Transverse colon (tissue), 4 donors: ENCODE data around the gene BRMS1. TPM values are rescaled to one million over a fixed set of nuclear protein-coding genes. Genes with fewer than 3 reads are reported as not detected.

Source experiments
- DNase-seq: peaks from one replicate; pipeline ENCODE4 v3.0.0-alpha.2; 2019
- H3K27ac ChIP-seq, 4 donors: fragments of 200-600 bp; sonication (generic); 2 replicates each; pipeline ENCODE4 v1.5.1; 2016 to 2018; ENCODE audit warnings: inconsistent platforms in 4 of 4
- H3K27me3 ChIP-seq: fragments of 200-600 bp; sonication (generic); 2 replicates; pipeline ENCODE4 v1.5.1; 2017; ENCODE audit warnings: inconsistent platforms
- H3K36me3 ChIP-seq, 4 donors: fragments of 200-600 bp; sonication (generic); 2 replicates each; pipeline ENCODE4 v1.5.1; 2017 to 2019; ENCODE audit warnings: inconsistent platforms in 4 of 4
- H3K4me1 ChIP-seq, 4 donors: fragments of 200-600 bp; sonication (generic); 2 replicates each; pipeline ENCODE4 v1.5.1; 2017 to 2020; ENCODE audit warnings: inconsistent platforms in 4 of 4
- H3K4me3 ChIP-seq, 4 donors: fragments of 200-600 bp; sonication (generic); 1 replicate in 1 of 4; 2 replicates in 3 of 4; pipeline versions ENCODE4 v1.5.1 to v1.6.1; 2017 to 2019; ENCODE audit warnings: inconsistent platforms in 4 of 4
- H3K9me3 ChIP-seq, 2 donors: fragments of 200-600 bp; sonication (generic); 2 replicates each; pipeline ENCODE4 v1.5.1; 2017 to 2019; ENCODE audit warnings: inconsistent platforms in 2 of 2
- CTCF ChIP-seq, 5 experiments: fragments of 200-600 bp in 3 of 5; fragments of 450-650 bp in 2 of 5; sonication (generic) in 3 of 5; IDR thresholded peaks; 1 replicate in 2 of 5; 2 replicates in 3 of 5; pipeline ENCODE4 v1.5.1; 2016 to 2017; ENCODE audit warnings: antibody characterized with exemption in 5 of 5, inconsistent platforms in 3 of 5, mild to moderate bottlenecking in 2 of 5, moderate library complexity in 1 of 5
- EP300 ChIP-seq: sonication (generic); formaldehyde crosslinking; IDR thresholded peaks from one replicate; pipeline ENCODE4 v1.6.1; 2017; ENCODE audit warnings: antibody characterized with exemption, low read depth
- POLR2A ChIP-seq: fragments of 450-650 bp; IDR thresholded peaks from one replicate; pipeline ENCODE4 v1.6.1; 2016; ENCODE audit warnings: antibody characterized with exemption, mild to moderate bottlenecking, moderate library complexity
- POLR2AphosphoS5 ChIP-seq, 3 donors: sonication (generic); formaldehyde crosslinking; IDR thresholded peaks; one replicate each; pipeline ENCODE4 v1.6.1; 2016; ENCODE audit warnings: antibody characterized with exemption in 3 of 3
- WGBS, 2 donors: methylation state at CpG; one replicate each; pipeline ENCODE4 v1.1.5; 2018; ENCODE audit warnings: low coverage in 1 of 2; 5-methylcytosine and 5-hydroxymethylcytosine counted together
- in situ Hi-C, 4 donors: fragments of 200-750 bp; cut with MboI; loops; one replicate each; pipeline versions ENCODE4 v1.15.0 to v1.15.1; 2017; ENCODE audit warnings: low sequenced_read_pairs in 3 of 4, low pct_ligation_motif_present in 1 of 4, low pct_unique_long_range_greater_than_20kb in 1 of 4
- intact Hi-C: fragments of 100-400 bp; cut with DNase I; formaldehyde crosslinking; loops from one replicate; pipeline ENCODE4 v1.15.1; 2023; ENCODE audit warnings: low total_unique reads
- total RNA-seq, 4 donors: library from RNA; depleted of rRNA; stranded (reverse); fragments of >200 nt; gene quantifications; one replicate each; pipeline ENCODE4 v1.1.0, GENCODE V29; 2016

BRMS1 gene
- total RNA-seq, 4 donors from 2014 or later: 34.0 to 178 (median 63.1) TPM

GRCh38 chr11:66347425-66348276 lies 2.7 kb upstream of the BRMS1 start, which contains the start of gene B4GAT1:
Gene B4GAT1, minus strand, starts transcription at chr11:66347629. Its CDS starts 84 bp downstream, at chr11:66347545.
- 0% methylated on average over 5 to 55 of the region's 101 CpGs for WGBS, 2 donors
- TF ChIP-seq CTCF (IDR thresholded peaks at IDR 0.05): no peak
- peak; percentile 66 for TF ChIP-seq POLR2A
- TF ChIP-seq POLR2AphosphoS5 (IDR thresholded peaks at IDR 0.05): peak in 2 of 3 donors; percentile 39 to 71
- in situ Hi-C loops: no loop called here

GRCh38 chr11:66346476-66347424 lies 1.8 kb upstream of the BRMS1 start:
- Histone ChIP-seq H3K4me3 (peak overlapping the region; percentile 44 to 89 (median 86)), H3K36me3 (peaks cover 0 to under 1% (median 0%) of the 10 kb centered on the region in 4 donors), H3K27me3 (no peaks in the 10 kb centered on the region), H3K4me1 (peaks cover 23 to 69% (median 43%) of the 10 kb centered on the region in 4 donors), H3K9me3 (no peaks in the 10 kb centered on the region), H3K27ac (peak overlapping the region; percentile 87 to 98 (median 92))
- 33 to 70% methylated on average over 2 to 68 of the region's 68 CpGs for WGBS, 2 donors
- no peak for DNase-seq
- in situ Hi-C loops (no loop called here), intact Hi-C loops (no loop called here)
- TF ChIP-seq EP300 (no peak), POLR2AphosphoS5 (IDR thresholded peaks at IDR 0.05) (no peak), POLR2A (no peak), CTCF (IDR thresholded peaks at IDR 0.05) (no peak)

More at GRCh38 chr11:66347425-66348276, 2.7 kb upstream of the BRMS1 start, which contains the start of gene B4GAT1:
- H3K27ac ChIP-seq: peak within 1 kb of the TSS; percentile 87 to 98 (median 92)
- peak within 1 kb of the TSS; percentile 44 to 89 (median 86) for H3K4me3 ChIP-seq
- H3K36me3 ChIP-seq: no peaks in the 10 kb centered on the region
- H3K27me3 ChIP-seq: no peaks in the 10 kb centered on the region
- H3K9me3 ChIP-seq: no peaks in the 10 kb centered on the region
- intact Hi-C loops: no loop called here
- peaks cover 23 to 78% (median 47%) of the 10 kb centered on the region in 4 donors for H3K4me1 ChIP-seq
- peak; percentile 89 for DNase-seq

- intact Hi-C loops (no loop called here), in situ Hi-C loops (no loop called here)
- Histone ChIP-seq H3K36me3 (peaks cover 0 to 11% (median 5%) of the 10 kb centered on the region in 4 donors), H3K4me1 (peaks cover 23 to 58% (median 43%) of the 10 kb centered on the region in 4 donors), H3K27me3 (no peaks in the 10 kb centered on the region), H3K4me3 (peak overlapping the region in 3 of 4 donors; percentile 61 to 85 (median 73)), H3K27ac (peak overlapping the region; percentile 87 to 98 (median 92)), H3K9me3 (no peaks in the 10 kb centered on the region)
- WGBS, 2 donors: 9% methylated on average over 7 of the region's 7 CpGs; no CpG with 5 or more reads in 1 of the 2 donors
- no peak for TF ChIP-seq POLR2A
- no peak for TF ChIP-seq POLR2AphosphoS5 (IDR thresholded peaks at IDR 0.05)
- no peak for TF ChIP-seq EP300
- TF ChIP-seq CTCF (IDR thresholded peaks at IDR 0.05): no peak
- DNase-seq: no peak
These were observed 379 bp upstream of the BRMS1 start for GRCh38 chr11:66345316-66345649.

- in situ Hi-C loops: no loop called here
- no peak for TF ChIP-seq EP300
- TF ChIP-seq POLR2AphosphoS5 (IDR thresholded peaks at IDR 0.05): no peak
- no peak for TF ChIP-seq CTCF (IDR thresholded peaks at IDR 0.05)
- TF ChIP-seq POLR2A: no peak
- intact Hi-C loops: no loop called here
- 92 to 95% methylated on average over 8 of the region's 8 CpGs for WGBS, 2 donors
- no peak for DNase-seq
- Histone ChIP-seq H3K4me1 (peaks cover 23 to 37% (median 35%) of the 10 kb centered on the region in 4 donors), H3K27ac (no peak overlapping the region), H3K36me3 (peaks cover 0 to 11% (median 5%) of the 10 kb centered on the region in 4 donors), H3K9me3 (no peaks in the 10 kb centered on the region), H3K4me3 (no peak overlapping the region), H3K27me3 (no peaks in the 10 kb centered on the region)
These were observed 1.7 kb downstream of the BRMS1 start for GRCh38 chr11:66343176-66343575.
